ENCODE results near the gene IDH3A.

DNA sequence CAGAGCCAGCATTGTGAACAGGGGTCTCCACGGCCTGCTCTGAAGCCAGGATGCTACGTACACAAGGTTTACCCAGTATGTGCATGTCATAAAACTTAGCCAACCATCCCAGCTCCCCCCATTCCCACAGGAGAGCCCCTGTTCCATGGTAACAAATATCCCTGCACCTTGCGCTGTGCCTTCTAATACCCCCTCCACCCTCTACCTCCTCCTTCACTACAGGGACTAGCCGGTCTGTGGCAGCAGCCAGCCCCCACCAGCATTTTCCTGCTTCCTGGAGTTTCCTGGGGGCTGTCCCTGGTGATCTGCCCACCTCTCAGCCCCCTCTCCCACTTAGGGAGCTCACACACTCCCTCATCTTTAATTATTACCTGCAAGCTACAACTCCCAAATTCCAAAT is 64.8 kb downstream of the IDH3A start:
- TF ChIP-seq TOX (CRISPR knock-in tag; IDR thresholded peaks at IDR 0.05; ENCODE audit: borderline replicate concordance) (no peak), SNAI2 (CRISPR knock-in tag; IDR thresholded peaks at IDR 0.05) (no peak), ZNF70 (CRISPR knock-in tag; IDR thresholded peaks at IDR 0.05) (no peak), ZFP3 (CRISPR knock-in tag; IDR thresholded peaks at IDR 0.05) (no peak), OSR1 (CRISPR knock-in tag; IDR thresholded peaks at IDR 0.05) (no peak)
- TF ChIP-seq, protein P1, sequence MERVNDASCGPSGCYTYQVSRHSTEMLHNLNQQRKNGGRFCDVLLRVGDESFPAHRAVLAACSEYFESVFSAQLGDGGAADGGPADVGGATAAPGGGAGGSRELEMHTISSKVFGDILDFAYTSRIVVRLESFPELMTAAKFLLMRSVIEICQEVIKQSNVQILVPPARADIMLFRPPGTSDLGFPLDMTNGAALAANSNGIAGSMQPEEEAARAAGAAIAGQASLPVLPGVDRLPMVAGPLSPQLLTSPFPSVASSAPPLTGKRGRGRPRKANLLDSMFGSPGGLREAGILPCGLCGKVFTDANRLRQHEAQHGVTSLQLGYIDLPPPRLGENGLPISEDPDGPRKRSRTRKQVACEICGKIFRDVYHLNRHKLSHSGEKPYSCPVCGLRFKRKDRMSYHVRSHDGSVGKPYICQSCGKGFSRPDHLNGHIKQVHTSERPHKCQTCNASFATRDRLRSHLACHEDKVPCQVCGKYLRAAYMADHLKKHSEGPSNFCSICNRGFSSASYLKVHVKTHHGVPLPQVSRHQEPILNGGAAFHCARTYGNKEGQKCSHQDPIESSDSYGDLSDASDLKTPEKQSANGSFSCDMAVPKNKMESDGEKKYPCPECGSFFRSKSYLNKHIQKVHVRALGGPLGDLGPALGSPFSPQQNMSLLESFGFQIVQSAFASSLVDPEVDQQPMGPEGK (CRISPR knock-in tag; IDR thresholded peaks at IDR 0.05; ENCODE audit: borderline replicate concordance) = no peak
- TF ChIP-seq, protein P2, sequence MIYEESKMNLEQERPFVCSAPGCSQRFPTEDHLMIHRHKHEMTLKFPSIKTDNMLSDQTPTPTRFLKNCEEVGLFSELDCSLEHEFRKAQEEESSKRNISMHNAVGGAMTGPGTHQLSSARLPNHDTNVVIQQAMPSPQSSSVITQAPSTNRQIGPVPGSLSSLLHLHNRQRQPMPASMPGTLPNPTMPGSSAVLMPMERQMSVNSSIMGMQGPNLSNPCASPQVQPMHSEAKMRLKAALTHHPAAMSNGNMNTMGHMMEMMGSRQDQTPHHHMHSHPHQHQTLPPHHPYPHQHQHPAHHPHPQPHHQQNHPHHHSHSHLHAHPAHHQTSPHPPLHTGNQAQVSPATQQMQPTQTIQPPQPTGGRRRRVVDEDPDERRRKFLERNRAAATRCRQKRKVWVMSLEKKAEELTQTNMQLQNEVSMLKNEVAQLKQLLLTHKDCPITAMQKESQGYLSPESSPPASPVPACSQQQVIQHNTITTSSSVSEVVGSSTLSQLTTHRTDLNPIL (CRISPR knock-in tag; IDR thresholded peaks at IDR 0.05; ENCODE audit: low read depth) = no peak
- TF ChIP-seq, protein P3, sequence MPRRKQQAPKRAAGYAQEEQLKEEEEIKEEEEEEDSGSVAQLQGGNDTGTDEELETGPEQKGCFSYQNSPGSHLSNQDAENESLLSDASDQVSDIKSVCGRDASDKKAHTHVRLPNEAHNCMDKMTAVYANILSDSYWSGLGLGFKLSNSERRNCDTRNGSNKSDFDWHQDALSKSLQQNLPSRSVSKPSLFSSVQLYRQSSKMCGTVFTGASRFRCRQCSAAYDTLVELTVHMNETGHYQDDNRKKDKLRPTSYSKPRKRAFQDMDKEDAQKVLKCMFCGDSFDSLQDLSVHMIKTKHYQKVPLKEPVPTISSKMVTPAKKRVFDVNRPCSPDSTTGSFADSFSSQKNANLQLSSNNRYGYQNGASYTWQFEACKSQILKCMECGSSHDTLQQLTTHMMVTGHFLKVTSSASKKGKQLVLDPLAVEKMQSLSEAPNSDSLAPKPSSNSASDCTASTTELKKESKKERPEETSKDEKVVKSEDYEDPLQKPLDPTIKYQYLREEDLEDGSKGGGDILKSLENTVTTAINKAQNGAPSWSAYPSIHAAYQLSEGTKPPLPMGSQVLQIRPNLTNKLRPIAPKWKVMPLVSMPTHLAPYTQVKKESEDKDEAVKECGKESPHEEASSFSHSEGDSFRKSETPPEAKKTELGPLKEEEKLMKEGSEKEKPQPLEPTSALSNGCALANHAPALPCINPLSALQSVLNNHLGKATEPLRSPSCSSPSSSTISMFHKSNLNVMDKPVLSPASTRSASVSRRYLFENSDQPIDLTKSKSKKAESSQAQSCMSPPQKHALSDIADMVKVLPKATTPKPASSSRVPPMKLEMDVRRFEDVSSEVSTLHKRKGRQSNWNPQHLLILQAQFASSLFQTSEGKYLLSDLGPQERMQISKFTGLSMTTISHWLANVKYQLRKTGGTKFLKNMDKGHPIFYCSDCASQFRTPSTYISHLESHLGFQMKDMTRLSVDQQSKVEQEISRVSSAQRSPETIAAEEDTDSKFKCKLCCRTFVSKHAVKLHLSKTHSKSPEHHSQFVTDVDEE (CRISPR knock-in tag; IDR thresholded peaks at IDR 0.05) = no peak

Measured in SK-N-SH treated with all-trans-retinoic acid at 6 μM for 48 hours (cell line).